IMR-90 (cell line): ENCODE measurements around the gene LCE1A.

ENCODE experiments used
- CTCF ChIP-seq: conservative IDR thresholded peaks from 2 replicates; pipeline ENCODE4 v1.5.1; 2012; ENCODE audit warnings: mild to moderate bottlenecking, low read depth, low read length, improper control_type of control experiment
- MXI1 ChIP-seq: IDR thresholded peaks from 2 replicates; pipeline ENCODE4 v1.6.1; 2012; ENCODE audit warnings: low read depth, mild to moderate bottlenecking, low read length, moderate library complexity, borderline replicate concordance
- NFE2L2 ChIP-seq: fragments of 150-350 bp; IDR thresholded peaks from 2 replicates; pipeline ENCODE4 v1.6.1; 2016; ENCODE audit warnings: low read depth, mild to moderate bottlenecking, low read length
- POLR2A ChIP-seq: IDR thresholded peaks from 2 replicates; pipeline ENCODE4 v1.6.1; 2012; ENCODE audit warnings: mild to moderate bottlenecking, low read depth, low read length
- SMC3 ChIP-seq: fragments of 150-350 bp; IDR thresholded peaks from 2 replicates; pipeline ENCODE4 v1.6.1; 2016; ENCODE audit warnings: low read depth, mild to moderate bottlenecking, antibody characterized with exemption, low read length, moderate library complexity

- TF ChIP-seq POLR2A (no peak), SMC3 (no peak), CTCF (no peak), MXI1 (no peak), NFE2L2 (no peak)
Measured at GRCh38 chr1:152858062-152858461, 30.8 kb downstream of the LCE1A start.
